RWPE2 (cell line): ENCODE data around the gene KRTAP10-1.

Experiments
- ATAC-seq: fragments of 200-7000 bp; cut with Tn5 transposase; 3 replicates; pipeline ENCODE4 v1.9.1; 2021; ENCODE audit warnings: low read depth
- DNase-seq: peaks from one replicate; pipeline ENCODE4 v3.0.0-alpha.2; 2020; ENCODE audit warnings: low spot score
- H3K27ac ChIP-seq: fragments of 450-650 bp; 2 replicates; pipeline ENCODE4 v1.5.1; 2017; ENCODE audit warnings: mild to moderate bottlenecking; ENCODE audit not compliant: poor library complexity, severe bottlenecking
- H3K27me3 ChIP-seq: fragments of 250-450 bp; sonication (Bioruptor Pico); 2 replicates; pipeline ENCODE4 v1.5.1; 2021; ENCODE audit warnings: mild to moderate bottlenecking, moderate library complexity; ENCODE audit not compliant: insufficient read depth, poor library complexity, severe bottlenecking
- H3K36me3 ChIP-seq: fragments of 250-450 bp; sonication (Bioruptor Pico); 2 replicates; pipeline ENCODE4 v1.5.1; 2020; ENCODE audit warnings: low read depth, mild to moderate bottlenecking, moderate library complexity
- H3K4me1 ChIP-seq: fragments of 250-450 bp; sonication (Bioruptor Pico); 2 replicates; pipeline ENCODE4 v1.5.1; 2021; ENCODE audit warnings: mild to moderate bottlenecking, moderate library complexity; ENCODE audit not compliant: insufficient read depth, poor library complexity, severe bottlenecking
- H3K4me3 ChIP-seq: fragments of 250-450 bp; sonication (Bioruptor Pico); 2 replicates; pipeline ENCODE4 v1.5.1; 2021; ENCODE audit warnings: mild to moderate bottlenecking, moderate library complexity; ENCODE audit not compliant: severe bottlenecking
- H3K9me3 ChIP-seq: fragments of 250-450 bp; sonication (Bioruptor Pico); 2 replicates; pipeline ENCODE4 v1.5.1; 2021; ENCODE audit warnings: mild to moderate bottlenecking, moderate library complexity; ENCODE audit not compliant: severe bottlenecking
- CTCF ChIP-seq: fragments of 450-650 bp; IDR thresholded peaks from one replicate; pipeline ENCODE4 v1.5.1; 2017; ENCODE audit warnings: mild to moderate bottlenecking, moderate library complexity; ENCODE audit not compliant: poor library complexity, severe bottlenecking

The KRTAP10-1 gene

GRCh38 chr21:44511938-44512275, 28.1 kb downstream of the KRTAP10-1 start:
- ATAC-seq, result no peak
- H3K27me3 ChIP-seq, result no peaks in the 10 kb centered on the region

GRCh38 chr21:44511219-44511937, 28.6 kb downstream of the KRTAP10-1 start:
- no peak for TF ChIP-seq CTCF
- Histone ChIP-seq H3K27ac (no peak overlapping the region), H3K27me3 (no peaks in the 10 kb centered on the region), H3K4me1 (no peaks in the 10 kb centered on the region), H3K36me3 (no peaks in the 10 kb centered on the region), H3K9me3 (no peaks in the 10 kb centered on the region), H3K4me3 (no peak overlapping the region)
- DNase-seq (no peak), ATAC-seq (no peak)

More at GRCh38 chr21:44511938-44512275, 28.1 kb downstream of the KRTAP10-1 start:
- Histone ChIP-seq H3K9me3 (no peaks in the 10 kb centered on the region), H3K4me3 (no peak overlapping the region), H3K36me3 (no peaks in the 10 kb centered on the region), H3K27ac (no peak overlapping the region), H3K4me1 (no peaks in the 10 kb centered on the region)
- DNase-seq, result no peak
- no peak for TF ChIP-seq CTCF

GRCh38 chr21:44510508-44511218, 29.3 kb downstream of the KRTAP10-1 start:
- no peak for DNase-seq
- no peaks in the 10 kb centered on the region for H3K4me1 ChIP-seq
- H3K36me3 ChIP-seq, result no peaks in the 10 kb centered on the region
- peak; percentile 53 for ATAC-seq
- no peak overlapping the region for H3K4me3 ChIP-seq
- H3K27me3 ChIP-seq, result no peaks in the 10 kb centered on the region
- peak; percentile 69 for TF ChIP-seq CTCF
- no peak overlapping the region for H3K27ac ChIP-seq
- H3K9me3 ChIP-seq, result no peaks in the 10 kb centered on the region

GRCh38 chr21:44510109-44510507, 29.9 kb downstream of the KRTAP10-1 start:
- DNase-seq (no peak), ATAC-seq (no peak)
- no peak for TF ChIP-seq CTCF
- Histone ChIP-seq H3K9me3 (no peaks in the 10 kb centered on the region), H3K36me3 (no peaks in the 10 kb centered on the region), H3K27me3 (no peaks in the 10 kb centered on the region), H3K4me3 (no peak overlapping the region), H3K4me1 (no peaks in the 10 kb centered on the region), H3K27ac (no peak overlapping the region)

- DNase-seq, result no peak
- TF ChIP-seq CTCF, result no peak
- no peaks in the 10 kb centered on the region for H3K9me3 ChIP-seq
- H3K4me3 ChIP-seq, result no peak overlapping the region
- no peaks in the 10 kb centered on the region for H3K36me3 ChIP-seq
- ATAC-seq, result peak; percentile 67
- no peak overlapping the region for H3K27ac ChIP-seq
- H3K27me3 ChIP-seq, result no peaks in the 10 kb centered on the region
- H3K4me1 ChIP-seq, result no peaks in the 10 kb centered on the region
Observed at GRCh38 chr21:44509539-44509938, 30.5 kb downstream of the KRTAP10-1 start.
